ENCODE results near the gene GP1BA.
"Not testable (repeated sequence)": the region's sequence is repeated elsewhere in the genome, so short reads cannot be mapped to it uniquely, and the experiment has no call there.

The GP1BA gene

DNA sequence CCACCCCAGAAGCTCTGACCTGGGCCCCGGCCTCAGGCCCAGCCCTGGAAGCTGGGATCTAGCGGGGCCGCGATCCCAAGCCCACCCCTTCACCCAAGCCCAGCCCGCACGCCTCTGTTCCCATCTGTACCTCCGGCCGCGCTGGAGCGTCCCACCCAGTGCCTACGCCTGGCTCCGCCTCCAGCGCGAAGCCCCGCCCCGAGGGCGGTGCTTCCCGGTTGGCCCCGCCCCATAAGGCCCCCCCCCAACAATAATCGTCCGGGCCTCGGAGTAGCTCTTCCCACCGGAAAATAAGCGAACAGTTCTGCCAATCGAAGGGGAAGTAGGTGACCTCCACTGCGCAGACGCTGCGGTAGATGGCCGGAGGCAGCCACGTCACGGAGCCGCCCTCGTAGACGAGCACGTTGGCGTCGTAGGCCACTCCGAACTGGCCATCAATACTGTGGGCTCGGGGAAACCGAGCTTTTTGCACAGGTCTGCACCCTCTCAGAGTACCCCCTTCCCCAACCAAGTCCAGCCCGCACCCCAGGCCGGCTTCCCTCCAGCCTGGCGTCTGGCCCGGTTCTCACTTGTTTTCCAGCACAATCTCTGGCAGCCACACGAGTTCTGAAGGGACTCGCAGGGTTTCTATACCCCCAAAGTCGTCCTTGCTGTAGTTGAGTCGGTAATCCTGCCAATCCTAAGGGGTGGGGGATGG lies 30.3 kb upstream of the GP1BA start:
- DNase-seq (ENCODE audit: low spot score) = no peak

DNA sequence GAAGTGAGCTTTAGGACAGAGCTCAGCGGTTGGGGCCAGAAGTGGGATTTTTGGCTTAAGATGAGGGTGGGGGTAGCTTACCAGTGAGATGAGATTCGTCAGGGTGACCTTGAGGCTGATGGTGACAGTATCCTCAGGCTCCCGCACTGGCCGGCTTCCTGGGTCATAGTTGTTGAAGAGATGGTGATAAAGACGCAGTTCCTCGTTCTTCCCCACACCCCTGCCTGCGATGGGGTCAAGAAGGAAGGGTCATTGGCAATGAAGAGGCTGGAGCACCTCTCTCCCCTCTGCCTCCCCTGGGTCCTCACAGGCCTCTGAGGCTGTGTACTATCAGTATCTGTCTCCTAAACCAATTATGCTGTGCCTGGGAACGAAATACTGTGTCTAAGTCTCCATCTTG lies 29.5 kb upstream of the GP1BA start:
- no peak for DNase-seq (ENCODE audit: low spot score)

DNA sequence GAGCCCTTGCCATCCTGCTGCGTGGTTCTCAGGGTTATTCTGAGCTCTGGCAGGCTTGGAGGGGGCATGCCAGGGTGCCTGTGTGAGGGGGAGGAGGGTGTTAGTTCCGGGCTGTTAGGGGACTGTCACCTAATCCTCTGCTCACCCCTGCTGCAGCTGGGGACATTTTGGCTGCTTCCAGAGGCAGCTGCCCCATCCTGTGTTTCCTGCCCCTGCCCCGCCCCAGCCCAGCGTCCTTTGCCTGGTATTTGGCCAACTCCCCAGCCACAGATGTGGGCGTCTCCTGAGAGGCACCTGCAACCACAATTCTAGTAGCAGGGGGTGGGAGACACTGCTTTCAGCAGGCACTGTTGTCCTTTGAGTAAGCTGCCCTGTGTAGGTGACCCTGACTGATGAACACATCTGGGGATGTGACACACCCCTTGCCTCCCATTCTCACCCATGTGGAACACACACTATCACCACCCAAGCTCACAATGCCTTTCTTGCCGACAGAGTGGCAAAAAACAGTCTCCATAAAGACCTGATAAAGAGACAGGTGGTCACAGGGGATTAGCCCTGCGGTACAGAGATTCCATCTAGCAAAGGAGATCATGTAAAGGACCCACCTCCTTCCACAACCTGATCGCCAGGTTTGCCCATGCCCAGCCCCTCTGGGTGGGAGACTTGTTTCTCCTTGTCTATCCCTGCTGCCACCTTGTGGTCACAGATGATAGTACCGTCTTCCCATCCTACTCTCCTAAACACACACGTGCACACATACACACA lies 28.8 kb upstream of the GP1BA start, which contains the start of gene CHRNE:
TSS of gene CHRNE (minus strand) at position 48 of the 768 bp plus-strand sequence. CDS start at position 13, 35 bp downstream.
- DNase-seq (ENCODE audit: low spot score) = peak; percentile 67

DNA sequence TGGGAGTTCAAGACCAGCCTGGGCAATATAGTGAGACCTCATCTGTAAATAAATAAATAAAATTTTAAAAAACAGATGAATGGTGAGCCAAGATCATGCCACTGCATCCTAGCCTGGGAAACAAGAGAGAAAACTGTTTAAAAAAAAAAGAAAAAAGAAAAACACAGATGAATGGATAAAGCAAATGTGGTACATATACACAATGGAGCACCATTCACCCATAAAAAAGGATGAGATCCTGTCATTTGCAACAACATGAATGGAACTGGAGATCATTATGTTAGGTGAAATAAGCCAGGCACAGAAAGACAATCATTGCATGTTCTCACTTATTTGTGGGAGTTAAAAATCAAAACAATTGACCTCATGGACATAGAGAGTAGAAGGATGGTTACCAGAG lies 25.4 kb upstream of the GP1BA start:
- DNase-seq (ENCODE audit: low spot score) = not testable (repeated sequence)

DNA sequence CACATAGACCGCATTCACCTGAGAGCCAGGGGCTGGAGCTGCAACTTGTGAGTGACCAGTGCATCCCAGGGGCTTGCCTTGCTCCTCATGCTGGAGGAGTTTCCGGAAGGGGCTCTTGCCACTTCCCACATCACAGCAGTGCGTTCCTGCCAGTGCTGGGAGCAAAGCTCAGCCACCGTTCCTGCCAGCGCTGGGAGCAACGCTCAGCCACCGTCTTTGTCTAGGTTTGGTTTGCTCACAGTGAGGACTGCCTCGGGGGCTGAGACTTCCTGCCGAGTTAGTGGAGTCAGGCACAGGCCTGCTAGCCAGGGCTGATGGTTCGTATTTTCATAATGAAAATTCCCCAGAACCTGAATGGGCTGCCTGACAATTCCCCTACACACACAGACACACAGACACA lies 23.8 kb upstream of the GP1BA start:
- no peak for DNase-seq (ENCODE audit: low spot score)

DNA sequence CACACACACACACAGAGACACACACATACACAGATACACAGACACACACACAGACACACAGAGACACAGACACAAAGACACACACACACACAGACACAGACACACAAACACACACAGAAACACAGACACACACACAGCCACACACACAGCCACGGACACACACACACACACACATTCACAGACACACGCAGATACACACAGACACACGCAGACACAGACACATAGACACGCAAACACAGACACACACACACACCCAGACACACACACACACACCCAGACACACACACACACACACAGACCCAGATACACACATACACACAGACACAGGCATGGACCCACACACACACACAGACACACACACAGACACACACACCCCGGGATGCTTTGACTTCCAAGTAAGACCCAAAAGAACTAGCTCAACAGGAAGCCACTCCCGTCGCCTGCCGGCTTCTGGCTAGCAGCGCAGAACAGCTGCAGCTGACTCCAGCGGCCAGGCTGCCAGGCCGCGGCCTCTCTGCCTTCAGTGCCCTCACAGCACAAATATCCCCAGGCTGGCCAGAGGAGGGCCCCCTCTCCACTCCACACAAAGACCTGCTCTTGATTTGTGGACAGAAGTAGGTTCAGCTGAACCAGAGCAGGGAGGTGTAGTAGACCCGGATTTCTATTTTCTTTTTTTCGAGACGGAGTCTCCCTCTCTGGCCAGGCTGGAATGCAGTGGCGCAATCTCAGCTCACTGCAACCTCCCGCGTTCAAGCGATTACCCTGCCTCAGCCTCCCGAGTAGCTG lies 23.2 kb upstream of the GP1BA start:
- DNase-seq (ENCODE audit: low spot score) = peak; percentile 73

DNA sequence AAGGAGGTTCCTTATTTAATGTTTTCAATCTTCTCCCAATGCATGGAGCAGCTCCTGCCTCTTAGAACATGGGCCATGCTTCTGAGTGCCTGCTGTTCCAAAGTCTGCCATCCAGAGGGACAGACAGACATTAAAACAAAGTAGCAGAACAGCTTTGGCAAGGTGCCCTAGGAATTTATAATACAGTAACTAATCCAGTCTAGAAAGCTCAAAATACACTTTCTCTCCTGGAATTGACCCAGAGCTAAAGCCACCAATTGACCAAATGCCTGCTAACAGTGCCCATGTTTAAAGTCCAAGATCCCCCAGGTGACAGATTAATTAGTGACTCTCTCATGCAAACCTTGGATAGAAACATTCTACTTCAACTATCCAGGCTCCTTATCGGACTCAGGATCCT lies 18.1 kb upstream of the GP1BA start:
- no peak for DNase-seq (ENCODE audit: low spot score)

DNA sequence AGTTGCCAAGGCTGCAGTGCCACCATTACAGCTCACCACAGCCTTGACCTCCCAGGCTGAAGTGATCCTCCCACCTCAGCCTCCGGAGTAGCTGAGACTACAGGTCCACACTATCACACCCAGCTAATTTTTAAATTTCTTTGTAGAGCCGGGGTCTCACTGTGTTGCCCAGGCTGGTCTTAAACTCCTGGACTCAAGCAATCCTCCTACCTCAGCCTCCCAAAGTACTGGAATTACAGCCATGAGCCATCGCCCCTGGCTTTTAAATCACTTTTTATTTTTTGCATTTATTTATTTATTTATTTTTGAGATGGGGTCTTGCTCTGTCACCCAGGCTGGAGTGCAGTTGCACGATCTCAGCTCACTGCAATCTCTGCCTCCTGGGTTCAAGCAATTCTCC lies 17.5 kb upstream of the GP1BA start:
- DNase-seq (ENCODE audit: low spot score) = not testable (repeated sequence)

DNA sequence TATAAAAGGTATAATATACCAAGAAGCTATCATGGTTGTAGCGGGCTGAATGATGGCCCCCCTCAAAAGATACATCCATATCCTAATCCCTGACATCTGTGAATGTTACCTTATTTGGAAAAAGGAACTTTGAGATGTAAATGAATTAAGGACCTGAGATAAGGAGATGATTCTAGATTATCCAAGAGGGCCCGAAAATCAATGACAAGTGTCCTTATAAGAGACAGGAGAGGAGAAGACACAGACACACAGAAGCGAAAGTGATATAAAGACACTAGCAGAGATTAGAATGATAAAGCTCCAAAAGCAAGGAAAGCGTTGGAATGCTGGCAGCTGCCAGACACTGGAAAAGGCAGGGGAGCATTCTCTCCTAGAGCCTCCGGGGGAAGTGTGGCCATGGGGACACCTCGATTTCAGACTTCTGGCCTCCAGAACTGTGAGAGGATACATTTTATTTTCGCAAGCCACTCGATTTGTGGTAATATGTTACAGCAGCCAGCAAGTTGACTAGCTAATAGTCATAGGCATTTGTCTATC lies 12.5 kb upstream of the GP1BA start:
- DNase-seq (ENCODE audit: low spot score) = no peak

DNA sequence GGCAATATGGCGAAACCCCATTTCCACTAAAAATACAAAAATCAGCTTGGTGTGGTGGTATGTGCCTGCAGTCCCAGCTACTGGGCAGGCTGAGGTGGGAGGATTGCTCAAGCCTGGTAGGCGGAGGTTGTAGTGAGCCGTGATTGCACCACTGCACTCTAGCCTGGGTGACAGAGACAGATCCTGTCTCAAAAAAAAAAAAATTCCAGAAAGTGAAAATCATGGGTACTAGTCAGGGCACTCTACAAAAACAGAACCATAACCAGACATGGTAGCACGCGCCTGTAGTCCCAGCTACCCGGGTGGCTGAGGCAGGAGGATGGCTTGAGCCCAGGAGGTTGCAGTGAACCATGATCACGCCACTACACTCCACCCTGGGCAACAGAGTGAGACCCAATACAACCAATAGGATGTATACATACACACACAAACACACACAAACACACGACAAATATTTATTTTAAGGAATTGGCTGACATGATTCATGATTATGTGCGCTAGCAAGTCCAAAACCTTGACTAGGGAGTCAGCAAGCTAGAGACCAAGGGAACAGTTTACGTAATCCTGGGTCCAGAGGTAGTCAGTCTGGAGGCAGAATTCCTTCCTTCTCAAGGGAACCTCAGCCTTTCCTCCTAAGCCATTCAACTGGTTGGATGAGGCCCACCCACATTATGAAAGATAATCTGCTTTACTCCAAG lies 11.6 kb upstream of the GP1BA start:
- peak; percentile 34 for DNase-seq (ENCODE audit: low spot score)

DNA sequence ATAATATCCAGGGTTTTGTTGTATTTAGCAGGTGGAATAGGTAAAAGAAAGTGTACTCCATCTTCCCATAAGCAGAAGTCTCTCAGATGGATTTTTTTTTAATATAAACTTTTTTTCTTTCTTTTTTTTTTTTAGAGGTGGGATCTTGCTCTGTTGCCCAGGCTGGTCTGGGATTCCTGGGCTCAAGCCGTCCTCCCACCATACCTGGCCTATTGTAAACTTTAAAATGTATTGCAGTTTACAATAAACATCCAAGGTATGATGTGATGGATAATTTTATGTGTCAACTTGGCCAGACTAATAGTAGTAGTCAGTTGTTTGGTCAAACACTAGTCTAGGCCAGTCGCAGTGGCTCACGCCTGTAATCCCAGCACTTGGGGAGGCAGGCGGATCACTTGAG lies 10.8 kb upstream of the GP1BA start:
- DNase-seq (ENCODE audit: low spot score) = no peak

DNA sequence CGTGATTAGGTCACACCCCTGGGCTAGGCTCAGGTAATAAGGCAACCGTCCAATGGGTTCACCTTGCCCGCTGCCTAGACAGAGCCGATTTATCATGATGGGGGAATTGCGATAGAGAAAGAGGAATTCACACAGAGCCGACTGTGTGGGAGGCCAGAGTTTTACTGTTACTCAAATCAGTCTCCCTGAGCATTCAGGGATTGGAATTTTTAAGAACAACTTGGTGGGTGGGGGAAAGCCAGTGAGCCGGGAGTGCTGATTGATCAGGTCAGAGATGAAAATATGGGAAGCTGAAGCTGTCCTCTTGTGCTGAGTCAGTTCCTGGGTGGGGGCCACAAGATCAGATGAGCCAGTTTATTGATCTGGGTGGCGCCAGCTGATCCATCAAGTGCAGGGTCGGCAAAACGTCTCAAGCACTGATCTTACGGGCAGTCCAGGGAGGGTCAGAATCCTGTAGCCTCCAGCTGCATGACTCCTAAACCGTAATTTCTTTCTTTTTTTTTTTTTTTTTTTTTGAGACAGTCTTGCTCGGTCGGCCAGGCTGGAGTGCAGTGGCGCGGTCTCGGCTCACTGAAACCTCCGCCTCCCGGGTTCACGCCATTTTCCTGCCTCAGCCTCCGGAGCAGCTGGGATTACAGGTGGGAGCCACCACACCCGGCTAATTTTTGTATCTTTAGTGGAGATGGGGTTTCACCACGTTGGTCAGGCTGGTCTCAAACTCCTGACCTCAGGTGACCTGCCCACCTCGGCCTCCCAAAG lies 5.3 kb upstream of the GP1BA start:
- DNase-seq (ENCODE audit: low spot score) = not testable (repeated sequence)

DNA sequence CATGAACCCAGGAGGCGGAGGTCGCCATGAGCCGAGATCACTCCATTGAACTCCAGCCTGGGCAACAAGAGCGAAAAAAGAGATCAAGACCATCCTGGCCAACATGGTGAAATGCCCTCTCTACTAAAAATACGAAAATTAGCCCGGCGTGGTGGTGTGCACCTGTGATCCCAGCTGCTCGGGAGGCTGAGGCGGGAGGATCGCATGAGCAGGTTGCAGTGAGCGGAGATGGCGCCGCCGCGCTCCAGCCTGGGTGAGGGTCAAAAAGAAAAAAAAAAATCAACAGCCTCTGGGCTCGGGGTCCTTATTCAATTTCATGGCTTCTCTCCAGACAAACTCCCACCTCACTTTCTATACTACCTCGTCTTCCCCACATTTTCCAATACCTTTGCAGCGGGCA lies 3.2 kb upstream of the GP1BA start:
- DNase-seq (ENCODE audit: low spot score) = no peak

DNA sequence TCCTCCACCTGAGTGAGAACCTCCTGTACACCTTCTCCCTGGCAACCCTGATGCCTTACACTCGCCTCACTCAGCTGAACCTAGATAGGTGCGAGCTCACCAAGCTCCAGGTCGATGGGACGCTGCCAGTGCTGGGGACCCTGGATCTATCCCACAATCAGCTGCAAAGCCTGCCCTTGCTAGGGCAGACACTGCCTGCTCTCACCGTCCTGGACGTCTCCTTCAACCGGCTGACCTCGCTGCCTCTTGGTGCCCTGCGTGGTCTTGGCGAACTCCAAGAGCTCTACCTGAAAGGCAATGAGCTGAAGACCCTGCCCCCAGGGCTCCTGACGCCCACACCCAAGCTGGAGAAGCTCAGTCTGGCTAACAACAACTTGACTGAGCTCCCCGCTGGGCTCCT lies 679 bp downstream of the GP1BA start:
- no peak for DNase-seq (ENCODE audit: low spot score)

DNA sequence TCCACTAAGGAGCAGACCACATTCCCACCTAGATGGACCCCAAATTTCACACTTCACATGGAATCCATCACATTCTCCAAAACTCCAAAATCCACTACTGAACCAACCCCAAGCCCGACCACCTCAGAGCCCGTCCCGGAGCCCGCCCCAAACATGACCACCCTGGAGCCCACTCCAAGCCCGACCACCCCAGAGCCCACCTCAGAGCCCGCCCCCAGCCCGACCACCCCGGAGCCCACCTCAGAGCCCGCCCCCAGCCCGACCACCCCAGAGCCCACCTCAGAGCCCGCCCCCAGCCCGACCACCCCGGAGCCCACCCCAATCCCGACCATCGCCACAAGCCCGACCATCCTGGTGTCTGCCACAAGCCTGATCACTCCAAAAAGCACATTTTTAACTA lies 1.6 kb downstream of the GP1BA start:
- no peak for DNase-seq (ENCODE audit: low spot score)

DNA sequence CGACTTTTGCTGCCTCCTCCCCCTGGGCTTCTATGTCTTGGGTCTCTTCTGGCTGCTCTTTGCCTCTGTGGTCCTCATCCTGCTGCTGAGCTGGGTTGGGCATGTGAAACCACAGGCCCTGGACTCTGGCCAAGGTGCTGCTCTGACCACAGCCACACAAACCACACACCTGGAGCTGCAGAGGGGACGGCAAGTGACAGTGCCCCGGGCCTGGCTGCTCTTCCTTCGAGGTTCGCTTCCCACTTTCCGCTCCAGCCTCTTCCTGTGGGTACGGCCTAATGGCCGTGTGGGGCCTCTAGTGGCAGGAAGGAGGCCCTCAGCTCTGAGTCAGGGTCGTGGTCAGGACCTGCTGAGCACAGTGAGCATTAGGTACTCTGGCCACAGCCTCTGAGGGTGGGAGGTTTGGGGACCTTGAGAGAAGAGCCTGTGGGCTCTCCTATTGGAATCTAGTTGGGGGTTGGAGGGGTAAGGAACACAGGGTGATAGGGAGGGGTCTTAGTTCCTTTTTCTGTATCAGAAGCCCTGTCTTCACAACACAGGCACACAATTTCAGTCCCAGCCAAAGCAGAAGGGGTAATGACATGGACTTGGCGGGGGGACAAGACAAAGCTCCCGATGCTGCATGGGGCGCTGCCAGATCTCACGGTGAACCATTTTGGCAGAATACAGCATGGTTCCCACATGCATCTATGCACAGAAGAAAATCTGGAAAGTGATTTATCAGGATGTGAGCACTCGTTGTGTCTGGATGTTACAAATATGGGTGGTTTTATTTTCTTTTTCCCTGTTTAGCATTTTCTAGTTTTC lies 2.3 kb downstream of the GP1BA start:
- DNase-seq (ENCODE audit: low spot score) = peak; percentile 58

DNA sequence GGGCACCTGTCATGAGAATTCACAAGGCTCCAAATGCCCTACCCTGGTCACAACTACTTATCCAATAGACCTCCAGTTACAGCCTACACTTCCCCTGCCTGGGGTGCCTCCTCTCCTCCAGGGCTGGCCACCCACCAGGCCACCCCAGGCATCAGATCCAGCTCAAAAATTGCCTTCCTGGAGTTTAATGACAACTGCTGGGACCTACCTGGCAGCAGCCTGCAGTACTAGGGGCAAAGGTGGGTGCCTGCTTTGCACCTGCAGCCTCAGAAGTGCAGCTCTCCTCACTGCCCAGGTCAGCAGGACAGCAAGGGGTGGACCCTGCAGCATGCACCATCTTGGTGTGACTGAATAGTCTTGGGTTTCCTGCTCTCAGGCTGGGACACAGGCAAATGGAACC lies 3.6 kb downstream of the GP1BA start:
- DNase-seq (ENCODE audit: low spot score) = no peak

DNA sequence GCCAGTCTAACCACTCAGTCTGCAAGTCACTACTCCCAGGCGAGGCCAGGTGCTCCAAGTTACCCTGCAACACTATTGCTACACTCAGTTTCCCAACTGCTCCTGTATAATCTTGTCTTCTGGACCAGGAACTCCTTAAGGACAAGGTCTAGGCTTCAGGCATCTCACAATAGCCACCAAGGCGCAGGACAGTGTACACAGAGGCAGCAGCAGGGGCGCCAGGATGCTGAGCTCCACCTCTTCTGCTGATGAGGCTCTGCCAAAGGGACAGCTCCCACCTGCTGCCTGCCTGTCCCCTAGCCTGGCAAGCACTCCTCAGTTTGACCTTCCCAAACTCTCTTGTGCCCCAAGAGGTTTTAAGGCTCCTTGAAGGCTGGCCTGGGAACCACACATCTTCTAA lies 4.4 kb downstream of the GP1BA start:
- no peak for DNase-seq (ENCODE audit: low spot score)

DNA sequence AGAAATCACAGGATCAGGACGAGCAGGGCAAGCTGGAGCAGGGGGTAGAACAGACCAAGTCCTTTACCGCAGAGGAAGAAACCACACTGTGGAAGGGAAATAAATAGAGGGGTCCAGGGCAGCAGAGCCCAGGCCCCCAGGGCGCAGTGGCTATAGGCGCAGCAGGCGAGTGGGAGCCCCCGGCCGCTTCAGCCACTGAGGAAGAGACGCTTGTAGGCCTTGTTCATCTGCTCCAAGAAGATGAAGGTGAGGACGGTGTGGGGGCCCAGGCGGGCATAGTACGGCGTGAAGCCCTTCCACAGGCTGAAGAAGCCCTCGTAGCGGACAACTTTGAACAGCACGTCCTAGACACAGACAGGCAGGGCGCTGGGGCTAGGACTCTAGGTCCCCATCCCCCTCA lies 5.5 kb downstream of the GP1BA start:
- DNase-seq (ENCODE audit: low spot score) = no peak

DNA sequence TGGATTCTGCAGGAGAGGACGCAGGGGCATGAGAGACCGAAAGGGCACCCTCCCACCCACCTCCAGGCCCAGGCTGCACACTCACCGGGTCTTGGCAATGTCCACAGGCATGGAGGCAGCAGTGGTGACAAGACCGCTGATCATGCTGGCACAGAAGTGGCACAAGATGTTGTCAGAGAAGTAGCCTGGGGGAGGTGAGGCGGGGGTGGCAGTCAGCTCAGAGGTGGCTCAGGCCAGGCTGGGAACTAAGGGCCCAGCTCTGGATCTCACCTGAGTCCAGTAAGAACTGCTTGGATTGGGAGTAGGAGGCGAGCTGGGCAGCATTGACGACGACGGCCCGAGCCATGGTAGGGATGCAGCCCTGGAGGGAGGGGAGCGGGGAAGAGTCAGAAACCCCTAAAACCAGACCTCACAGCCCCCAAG lies 6.0 kb downstream of the GP1BA start:
- DNase-seq (ENCODE audit: low spot score) = no peak

Data from HuH-7 (cell line).